NCI-H524 (cell line): ENCODE results near the gene FAM50A.

Experiments
- DNase-seq, 2 experiments: peaks; one replicate each; lab custom pipeline; 2025; lab: John Stamatoyannopoulos, UW

FAM50A gene

DNA sequence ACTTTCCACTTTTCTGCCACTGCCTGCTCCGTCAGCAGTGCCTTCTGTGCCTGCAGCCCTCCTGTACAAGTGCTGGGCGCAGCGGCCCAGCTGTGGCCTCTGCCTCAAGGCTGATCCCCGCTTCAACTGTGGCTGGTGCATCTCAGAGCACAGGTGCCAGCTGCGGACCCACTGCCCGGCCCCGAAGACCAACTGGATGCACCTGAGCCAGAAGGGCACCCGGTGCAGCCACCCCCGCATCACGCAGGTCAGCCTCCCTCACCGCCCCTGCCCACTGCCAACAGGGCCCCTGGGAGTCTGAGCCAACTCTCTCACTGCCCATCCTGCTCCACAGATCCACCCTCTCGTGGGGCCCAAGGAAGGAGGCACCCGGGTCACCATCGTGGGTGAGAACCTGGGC lies 21.7 kb downstream of the FAM50A start:
- no peak for DNase-seq

DNA sequence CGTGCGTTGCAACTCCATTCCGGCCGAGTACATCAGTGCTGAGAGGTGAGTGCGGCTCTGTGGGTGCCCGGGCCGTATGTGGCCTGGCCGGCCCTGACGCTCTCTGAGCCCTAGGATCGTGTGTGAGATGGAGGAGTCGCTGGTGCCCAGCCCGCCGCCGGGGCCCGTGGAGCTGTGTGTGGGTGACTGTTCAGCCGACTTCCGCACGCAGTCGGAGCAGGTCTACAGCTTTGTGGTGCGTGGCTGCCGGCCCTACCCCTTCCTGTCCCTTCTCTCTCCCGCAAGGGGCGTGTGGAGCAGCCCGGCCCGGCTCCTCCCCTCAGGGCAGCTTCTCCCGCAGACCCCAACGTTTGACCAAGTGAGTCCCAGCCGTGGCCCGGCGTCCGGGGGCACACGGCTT lies 22.1 kb downstream of the FAM50A start:
- no peak for DNase-seq

DNA sequence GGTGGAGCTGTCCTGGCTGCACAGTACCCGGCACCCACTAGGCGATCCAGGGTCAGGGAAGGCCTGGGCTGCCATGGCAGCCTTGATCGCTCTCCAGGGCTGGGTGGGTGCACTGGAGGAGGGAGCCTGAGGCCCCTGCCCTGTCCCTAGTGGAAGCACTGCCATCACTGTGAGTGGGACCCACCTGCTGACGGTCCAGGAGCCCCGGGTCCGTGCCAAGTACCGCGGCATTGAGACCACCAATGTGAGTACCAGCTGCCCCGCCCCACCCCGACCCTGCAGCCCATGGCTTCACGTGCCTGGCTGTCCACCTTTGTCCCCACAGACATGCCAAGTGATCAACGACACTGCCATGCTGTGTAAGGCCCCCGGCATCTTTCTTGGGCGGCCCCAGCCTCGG lies 23.0 kb downstream of the FAM50A start:
- DNase-seq = no peak

DNA sequence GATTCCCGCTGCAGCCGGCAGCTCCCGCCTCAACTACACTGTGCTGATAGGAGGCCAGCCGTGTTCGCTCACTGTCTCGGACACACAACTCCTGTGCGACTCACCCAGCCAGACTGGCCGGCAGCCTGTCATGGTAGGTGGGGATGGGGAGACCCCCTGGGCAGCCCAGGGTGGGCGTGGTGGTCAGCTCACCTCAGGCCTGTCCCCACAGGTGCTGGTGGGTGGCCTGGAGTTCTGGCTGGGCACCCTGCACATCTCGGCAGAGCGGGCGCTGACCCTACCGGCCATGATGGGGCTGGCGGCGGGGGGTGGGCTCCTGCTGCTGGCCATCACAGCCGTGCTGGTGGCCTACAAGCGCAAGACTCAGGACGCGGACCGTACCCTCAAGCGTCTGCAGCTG lies 23.6 kb downstream of the FAM50A start:
- no peak for DNase-seq

DNA sequence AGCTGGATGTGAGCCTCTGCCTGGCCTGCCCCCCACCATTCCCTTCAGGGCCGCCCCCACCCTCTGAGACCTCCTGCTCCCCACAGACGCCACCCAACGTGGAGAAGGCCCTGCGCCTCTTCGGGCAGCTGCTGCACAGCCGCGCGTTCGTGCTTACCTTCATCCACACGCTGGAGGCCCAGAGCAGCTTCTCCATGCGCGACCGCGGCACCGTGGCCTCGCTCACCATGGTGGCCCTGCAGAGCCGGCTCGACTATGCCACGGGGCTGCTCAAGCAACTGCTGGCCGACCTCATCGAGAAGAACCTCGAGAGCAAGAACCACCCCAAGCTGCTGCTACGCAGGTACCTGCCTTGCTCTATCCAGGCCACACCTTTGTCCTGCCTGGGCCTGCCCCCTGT lies 24.3 kb downstream of the FAM50A start:
- no peak for DNase-seq

DNA sequence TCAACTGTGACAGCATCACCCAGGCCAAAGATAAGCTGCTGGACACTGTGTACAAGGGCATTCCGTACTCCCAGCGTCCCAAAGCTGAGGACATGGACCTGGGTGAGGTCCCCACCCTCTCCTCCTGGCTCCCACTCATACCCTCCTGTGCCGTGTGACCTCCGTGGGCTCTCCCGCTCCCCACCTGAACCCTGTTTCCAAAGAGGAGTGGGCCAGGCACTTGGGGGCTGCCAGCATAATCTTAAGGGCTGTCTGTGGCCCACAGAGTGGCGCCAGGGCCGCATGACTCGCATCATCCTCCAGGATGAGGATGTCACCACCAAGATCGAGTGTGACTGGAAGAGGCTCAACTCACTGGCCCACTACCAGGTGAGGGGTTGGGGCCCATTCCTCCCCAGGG lies 25.2 kb downstream of the FAM50A start:
- no peak for DNase-seq

DNA sequence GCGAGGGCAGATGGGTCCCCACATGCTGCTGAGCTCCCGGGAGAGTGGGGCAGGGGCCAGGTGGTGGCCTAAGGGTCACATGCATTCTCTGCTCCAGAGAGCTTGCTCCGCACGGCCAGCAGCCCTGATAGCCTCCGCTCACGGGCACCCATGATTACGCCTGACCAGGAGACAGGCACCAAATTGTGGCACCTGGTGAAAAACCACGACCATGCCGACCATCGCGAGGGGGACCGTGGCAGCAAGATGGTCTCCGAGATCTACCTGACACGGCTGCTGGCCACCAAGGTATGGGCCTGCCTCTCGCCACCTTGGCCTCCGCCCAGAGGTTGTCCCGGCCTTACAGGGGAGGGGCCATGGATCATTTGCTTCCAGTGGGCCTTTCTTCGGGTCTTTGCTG lies 25.9 kb downstream of the FAM50A start:
- DNase-seq = no peak

DNA sequence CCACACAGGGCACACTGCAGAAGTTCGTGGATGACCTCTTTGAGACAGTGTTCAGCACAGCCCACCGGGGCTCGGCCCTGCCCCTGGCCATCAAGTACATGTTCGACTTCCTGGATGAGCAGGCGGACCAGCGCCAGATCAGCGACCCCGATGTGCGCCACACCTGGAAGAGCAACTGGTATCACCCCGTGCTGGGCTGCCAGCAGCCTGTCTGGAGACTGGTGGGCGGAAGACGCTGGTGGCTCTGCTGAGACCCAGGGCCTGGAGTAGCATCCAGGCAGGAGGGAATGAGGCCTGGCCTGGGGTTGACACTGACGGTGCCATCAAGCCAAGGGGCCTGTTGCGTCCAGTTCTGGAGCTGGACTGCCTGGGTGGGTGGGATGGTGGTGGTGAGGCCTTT lies 26.5 kb downstream of the FAM50A start:
- no peak for DNase-seq

DNA sequence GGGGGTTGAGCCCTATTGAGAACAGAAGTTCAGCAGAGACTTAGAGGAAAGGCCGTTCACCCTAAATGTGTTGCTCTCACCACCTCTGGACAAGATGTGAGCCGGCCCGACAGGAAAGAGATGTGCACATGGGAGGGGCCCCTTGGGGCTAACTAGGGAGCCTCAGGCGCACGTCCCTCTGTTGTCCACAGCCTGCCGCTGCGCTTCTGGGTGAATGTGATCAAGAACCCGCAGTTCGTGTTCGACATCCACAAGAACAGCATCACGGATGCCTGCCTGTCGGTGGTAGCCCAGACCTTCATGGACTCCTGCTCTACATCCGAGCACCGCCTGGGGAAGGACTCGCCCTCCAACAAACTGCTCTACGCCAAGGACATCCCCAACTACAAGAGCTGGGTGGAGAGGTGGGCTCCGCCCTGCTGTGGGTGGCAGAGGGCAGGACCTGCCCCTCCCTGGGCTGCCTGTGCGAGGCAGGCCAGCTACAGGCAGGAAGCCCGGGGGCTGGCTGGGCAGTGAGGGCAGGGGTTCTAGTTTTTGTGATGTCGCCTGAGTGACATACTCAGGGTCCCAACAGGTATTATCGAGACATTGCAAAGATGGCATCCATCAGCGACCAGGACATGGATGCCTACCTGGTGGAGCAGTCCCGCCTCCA lies 27.1 kb downstream of the FAM50A start:
- no peak for DNase-seq

DNA sequence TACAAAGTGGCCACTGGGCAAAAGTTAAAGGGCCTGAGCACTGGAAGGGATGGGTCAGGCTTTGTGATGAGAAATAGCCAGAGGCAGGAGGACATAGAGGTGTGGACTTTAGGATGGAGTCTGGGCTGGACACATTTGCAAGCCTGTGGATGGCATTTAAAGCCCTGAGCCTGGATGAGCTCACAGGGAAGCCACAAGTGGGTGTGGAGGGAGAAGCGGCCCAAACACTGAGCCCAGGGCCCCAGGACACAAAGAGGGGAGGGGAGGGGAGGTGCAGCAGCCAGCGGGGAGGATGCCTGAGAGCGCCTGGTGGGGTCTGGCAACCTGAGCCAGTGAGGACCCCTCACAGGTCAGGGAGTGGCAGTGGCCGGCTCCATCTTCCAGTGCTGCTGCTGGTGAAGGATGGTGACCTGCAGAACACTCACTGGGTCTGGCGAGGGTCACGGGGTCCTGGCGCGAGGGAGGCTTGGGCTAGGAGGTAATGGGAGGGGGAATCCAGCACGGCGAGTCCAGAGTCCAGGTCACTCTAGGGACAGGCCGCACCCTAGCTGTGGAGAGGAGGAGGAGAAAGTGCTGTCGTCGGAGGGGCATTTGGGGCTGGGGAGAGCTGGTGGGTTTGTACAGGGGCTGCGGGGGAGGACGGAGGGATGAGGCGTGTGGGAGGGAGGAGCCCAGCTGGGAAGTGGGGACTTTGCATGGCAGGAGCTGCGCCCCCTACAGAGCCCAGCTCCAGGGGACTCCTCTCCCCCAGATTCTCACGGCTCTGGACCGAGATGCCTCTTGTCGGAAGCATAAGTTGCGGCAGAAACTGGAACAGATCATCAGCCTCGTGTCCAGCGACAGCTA lies 28.1 kb downstream of the FAM50A start:
- DNase-seq = no peak

DNA sequence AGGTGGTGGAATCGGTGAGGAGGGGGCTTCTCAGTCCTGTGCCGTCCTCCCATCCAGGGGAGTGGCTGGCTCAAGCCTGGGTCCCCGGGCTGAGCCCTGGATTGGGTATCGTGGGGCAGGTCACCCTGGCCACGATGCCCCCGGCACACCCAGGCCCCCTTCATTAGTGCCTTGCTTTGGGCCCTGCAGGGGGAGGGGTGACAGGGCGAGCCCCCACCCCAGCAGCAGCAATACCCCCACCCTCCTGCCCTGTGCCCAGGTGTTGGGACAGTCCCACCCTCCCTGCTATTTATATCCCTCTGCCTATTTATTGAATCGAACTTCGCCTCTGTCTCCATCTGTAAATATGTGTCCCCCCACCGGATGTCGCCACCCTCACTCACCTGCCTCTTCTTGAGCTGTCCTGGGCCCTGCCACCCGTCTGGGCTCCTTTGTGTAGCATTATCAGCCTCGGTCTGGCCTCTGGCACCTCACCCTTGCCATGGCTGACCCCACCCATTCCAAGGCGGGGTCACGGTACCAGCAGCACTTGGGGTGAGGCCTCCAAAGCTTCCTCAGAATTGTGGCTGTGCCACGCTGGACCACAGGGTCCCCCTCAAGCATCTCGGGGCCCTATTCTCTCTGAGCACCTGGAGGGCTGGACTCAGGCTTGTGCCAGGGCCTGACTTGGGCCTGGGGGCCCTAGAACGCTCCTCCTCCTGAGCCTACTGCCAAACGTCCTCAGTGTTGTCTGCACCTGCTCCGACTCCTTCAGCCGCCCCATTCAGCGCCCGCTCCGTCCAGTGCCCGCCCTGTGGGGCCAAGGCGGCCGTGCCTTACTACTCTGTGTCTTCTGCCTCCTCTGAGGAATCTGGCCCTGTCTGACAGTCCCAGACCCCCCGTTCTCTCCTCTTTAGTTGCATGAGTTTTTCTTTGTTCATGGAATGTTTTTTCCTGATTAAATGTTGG lies 29.0 kb downstream of the FAM50A start:
- no peak for DNase-seq

DNA sequence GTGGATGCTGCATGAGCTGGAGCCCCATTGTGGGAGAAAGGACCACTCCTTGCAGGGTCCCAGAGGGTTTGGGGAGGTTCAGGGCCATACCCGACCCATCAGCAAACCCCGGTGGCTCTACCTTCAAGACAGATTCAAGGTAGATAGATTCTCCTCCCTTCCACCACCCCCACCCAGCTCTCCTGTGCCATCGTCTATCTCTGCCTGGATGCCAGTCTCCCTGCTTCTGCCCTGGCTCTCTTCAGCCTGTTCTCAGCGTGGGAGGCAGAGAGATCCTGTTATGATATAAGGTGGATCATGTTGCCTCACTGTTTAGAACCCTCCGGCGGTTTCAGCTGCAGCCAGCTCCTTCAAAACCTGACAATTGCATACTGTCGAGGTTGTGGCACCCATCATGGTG lies 29.7 kb downstream of the FAM50A start:
- no peak for DNase-seq

DNA sequence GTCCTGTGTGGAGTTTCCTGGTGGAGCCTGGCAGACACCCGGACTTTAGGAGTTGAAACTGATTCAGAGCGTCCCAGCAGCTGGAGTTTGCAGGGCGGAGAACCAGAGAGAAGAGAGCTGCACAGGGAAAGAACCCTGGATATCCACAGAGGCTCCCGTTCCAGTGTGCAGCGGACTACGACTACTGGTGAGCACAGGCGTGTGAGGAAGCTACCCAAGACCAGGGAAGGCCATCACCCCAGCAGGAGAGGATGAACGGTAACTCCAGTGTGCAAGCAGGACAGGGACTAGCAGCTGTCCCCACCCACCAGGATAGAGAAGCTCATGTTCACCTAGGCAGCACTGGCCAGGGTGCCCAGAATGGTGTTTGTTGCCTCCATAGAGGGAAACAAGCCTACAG lies 32.9 kb downstream of the FAM50A start:
- DNase-seq = no peak

DNA sequence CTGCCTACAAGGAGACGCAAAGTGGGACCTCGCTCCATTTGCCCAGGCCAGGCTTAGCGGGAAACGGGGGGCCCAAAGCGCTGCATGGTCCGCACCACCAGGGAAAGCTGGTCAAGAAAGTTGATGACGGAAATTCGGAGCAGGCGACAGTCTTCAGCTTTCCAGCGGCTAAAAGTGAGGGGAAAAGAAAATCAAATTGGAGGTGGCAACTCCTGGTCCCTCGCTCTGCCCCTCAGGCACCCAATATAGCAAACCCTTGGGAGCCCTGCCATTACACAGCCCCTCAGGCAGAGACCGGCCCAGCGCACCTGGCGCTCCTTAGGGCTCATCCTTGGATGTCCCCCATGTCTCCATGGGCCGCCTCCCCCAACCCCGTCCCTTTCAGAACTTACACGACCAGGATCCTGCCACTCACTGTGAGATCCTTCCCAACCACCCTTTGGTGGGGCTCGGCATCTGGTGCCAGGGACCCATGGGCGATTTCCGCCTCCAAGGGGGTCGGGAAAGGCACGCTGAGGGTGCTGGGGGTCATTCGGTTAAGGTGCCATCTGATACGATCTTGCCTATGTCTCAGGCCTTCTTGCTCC lies 34.0 kb downstream of the FAM50A start:
- no peak for DNase-seq

DNA sequence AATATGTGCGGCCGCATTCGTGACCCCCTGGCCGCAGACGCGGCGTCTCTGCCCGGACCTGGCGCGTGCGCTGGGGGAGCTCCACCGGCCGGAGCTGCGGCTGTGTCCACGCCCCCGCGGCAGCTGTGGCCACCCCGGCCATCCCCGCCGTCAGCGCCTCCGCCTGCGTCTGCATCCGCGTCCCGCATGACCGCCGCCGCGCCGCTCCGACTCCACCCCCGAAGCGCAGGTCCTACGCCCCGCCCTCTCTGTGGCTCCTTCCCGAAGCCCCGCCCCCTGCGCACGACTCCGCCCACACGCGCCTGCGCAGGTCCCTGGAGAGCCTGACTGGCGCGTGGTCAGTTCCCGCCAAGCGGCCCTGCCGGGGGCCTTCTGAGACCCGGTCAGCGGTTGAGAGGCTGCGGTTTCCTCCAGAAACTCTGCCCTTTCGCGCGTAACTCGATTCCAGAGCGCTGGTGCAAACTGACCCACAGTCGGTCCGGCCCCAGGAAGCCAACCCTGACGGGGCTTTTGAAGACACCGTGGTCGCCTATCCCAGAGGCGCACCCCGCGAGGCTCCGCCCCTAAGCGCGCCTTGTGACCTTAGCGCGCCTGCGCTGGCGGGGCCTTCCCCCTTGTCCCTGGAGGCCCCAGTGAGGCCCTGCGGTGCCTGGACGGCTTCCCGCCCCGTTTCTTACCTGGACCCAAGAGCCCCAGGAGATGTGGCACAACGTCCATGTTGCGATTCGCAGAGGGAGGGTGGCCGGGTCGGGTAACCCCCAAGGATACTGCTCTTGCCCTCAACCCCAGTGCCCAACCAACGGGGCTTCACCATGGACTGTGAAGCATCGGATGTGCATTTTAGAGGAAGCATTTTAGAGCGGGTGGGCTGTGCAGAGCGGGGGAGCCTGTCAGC lies 35.0 kb downstream of the FAM50A start, which contains the start of gene LAGE3:
Gene LAGE3, minus strand, starts transcription at position 554 of the 895 bp plus-strand sequence. Its CDS starts 366 bp downstream, at position 188.
- peak; percentile 64 to 82 for DNase-seq

DNA sequence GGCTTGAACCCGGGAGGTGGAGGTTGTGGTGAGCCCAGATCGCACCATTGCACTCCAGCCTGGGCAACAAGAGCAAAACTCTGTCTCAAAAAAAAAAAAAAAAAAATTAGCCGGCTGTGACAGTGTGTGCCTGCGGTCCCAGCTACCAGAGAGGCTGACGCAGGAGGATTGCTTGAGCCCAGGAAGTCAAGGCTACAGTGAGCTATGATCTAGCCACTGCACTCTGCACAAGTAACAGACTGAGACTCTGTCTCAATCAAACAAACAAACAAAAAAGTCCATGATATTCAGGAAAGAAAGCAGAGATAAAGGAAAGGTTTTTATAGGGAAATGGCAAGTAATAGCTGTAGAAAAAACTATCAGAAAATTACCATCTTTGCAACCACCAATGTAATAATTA lies 37.3 kb downstream of the FAM50A start:
- DNase-seq = no peak

DNA sequence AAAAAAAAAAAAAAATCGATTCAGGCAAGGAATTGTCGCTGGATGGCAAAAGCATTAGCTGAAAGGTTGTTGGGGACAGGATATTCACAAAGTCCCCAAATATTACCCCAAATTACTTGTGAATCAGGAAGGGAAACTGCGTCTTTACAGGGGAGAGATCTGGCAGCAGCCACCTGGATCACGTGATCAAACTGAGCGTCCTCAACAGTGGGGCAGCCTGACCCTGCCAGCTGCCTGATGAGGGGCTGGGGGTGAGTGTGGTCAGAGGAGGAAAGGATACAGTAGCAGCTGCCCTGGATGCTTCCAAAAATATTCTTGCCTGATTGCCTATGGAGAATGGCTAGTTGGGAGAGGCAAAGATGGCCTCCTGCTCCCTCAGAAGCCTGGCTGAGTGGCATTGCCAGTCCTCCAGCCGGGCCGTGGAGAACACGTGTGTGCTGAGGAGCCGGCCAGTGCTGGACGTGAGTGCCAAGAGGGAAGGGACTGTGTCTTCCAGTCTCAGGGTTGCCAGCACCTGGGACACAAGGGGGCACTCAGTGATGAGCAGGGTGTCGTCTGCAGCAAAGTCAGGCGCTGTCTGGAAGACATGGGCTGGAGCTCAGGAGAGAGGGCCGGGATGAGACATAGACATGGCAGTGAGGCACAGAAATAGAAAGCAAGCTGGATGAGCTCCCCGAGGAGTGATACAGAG lies 38.1 kb downstream of the FAM50A start:
- DNase-seq = no peak

DNA sequence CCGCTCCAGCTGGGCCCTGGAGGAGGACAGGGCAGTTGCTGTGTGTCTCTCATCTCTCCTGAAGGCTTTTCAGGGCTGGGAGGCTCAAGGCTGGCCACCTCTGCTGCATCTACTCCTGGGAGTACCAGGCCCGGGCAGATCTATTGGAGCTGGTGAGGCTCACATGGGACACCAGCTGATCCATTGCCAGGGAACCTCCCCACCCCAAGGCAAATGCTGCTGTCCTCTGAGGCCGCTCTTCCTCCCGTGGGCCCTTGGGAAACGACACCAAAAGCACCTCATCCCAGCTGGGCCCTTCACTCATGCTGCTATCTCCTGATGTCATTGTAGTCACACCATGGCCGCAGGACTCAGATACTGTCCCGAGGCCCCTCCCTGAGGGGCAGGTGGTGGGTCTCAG lies 38.8 kb downstream of the FAM50A start:
- DNase-seq = no peak

DNA sequence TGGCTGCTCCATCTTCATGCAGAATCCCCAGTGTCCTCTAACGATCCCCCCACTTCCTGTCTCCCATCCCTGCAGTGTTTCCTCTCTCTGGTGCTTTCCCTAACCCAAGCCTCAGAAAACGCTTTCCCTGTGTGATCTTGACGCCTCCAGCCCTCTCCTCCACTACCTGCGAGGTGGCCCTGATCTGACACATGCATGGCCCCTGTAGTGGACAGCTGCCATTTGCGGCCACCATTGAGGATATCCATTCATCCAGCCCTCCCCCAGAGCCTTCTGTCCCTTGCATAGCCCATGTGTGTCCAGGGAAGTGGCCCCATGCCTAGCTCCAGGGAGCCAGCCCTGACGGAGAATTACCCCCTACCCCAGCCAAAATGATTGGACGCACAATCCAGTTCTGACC lies 39.4 kb downstream of the FAM50A start:
- DNase-seq = no peak
